HAP-1 (cell line): ENCODE data around the gene BCL11B.
"Not testable (repeated sequence)": the region's sequence is repeated elsewhere in the genome, so short reads cannot be mapped to it uniquely, and the experiment has no call there.

Source experiments
- DNase-seq, 2 experiments: peaks; one replicate each; pipeline ENCODE4 v3.0.0-alpha.2; 2016 to 2020; ENCODE audit warnings: low spot score in 2 of 2
- H3K27me3 ChIP-seq: fragments of 250-450 bp; sonication (Bioruptor Pico); 2 replicates; pipeline ENCODE4 v1.5.1; 2020; ENCODE audit warnings: low read depth, mild to moderate bottlenecking, moderate library complexity
- H3K36me3 ChIP-seq: fragments of 250-450 bp; sonication (Bioruptor Pico); replicated peaks from 2 replicates; pipeline ENCODE4 v1.5.1; 2020; ENCODE audit warnings: mild to moderate bottlenecking
- H3K4me1 ChIP-seq: fragments of 250-450 bp; sonication (Bioruptor Pico); 2 replicates; pipeline ENCODE4 v1.5.1; 2020; ENCODE audit warnings: mild to moderate bottlenecking
- H3K4me3 ChIP-seq: fragments of 250-450 bp; sonication (Bioruptor Pico); 2 replicates; pipeline ENCODE4 v1.5.1; 2020; ENCODE audit warnings: mild to moderate bottlenecking, moderate library complexity
- H3K9me3 ChIP-seq: fragments of 250-450 bp; sonication (Bioruptor Pico); 2 replicates; pipeline ENCODE4 v1.5.1; 2020; ENCODE audit warnings: mild to moderate bottlenecking, moderate library complexity
- in situ Hi-C: fragments of 300-500 bp; cut with MboI; formaldehyde crosslinking; loops from 3 replicates; pipeline ENCODE4 v1.14.3; 2020; ENCODE audit warnings: low sequenced_read_pairs, inconsistent platforms, mixed read lengths

BCL11B gene

GRCh38 chr14:99231161-99231849, 40.7 kb downstream of the BCL11B start:
- no peaks in the 10 kb centered on the region for H3K36me3 ChIP-seq
- no peaks in the 10 kb centered on the region for H3K27me3 ChIP-seq
- in situ Hi-C loops, result no loop called here
- H3K9me3 ChIP-seq, result no peaks in the 10 kb centered on the region; the same call in 1 of the 2 replicates
- no peak for DNase-seq
- H3K4me3 ChIP-seq, result no peak overlapping the region
- H3K4me1 ChIP-seq, result no peaks in the 10 kb centered on the region

- DNase-seq, result no peak
- Histone ChIP-seq H3K4me1 (no peaks in the 10 kb centered on the region), H3K4me3 (no peak overlapping the region), H3K27me3 (no peaks in the 10 kb centered on the region), H3K9me3 (no peaks in the 10 kb centered on the region; the same call in 1 of the 2 replicates), H3K36me3 (no peaks in the 10 kb centered on the region)
- in situ Hi-C loops, result no loop called here
These were observed 41.5 kb downstream of the BCL11B start for GRCh38 chr14:99230208-99231151.

GRCh38 chr14:99229654-99230207, 42.3 kb downstream of the BCL11B start:
- no peaks in the 10 kb centered on the region for H3K36me3 ChIP-seq
- no peaks in the 10 kb centered on the region for H3K27me3 ChIP-seq
- in situ Hi-C loops, result no loop called here
- H3K4me3 ChIP-seq, result no peak overlapping the region
- no peaks in the 10 kb centered on the region for H3K4me1 ChIP-seq
- no peaks in the 10 kb centered on the region; the same call in 1 of the 2 replicates for H3K9me3 ChIP-seq
- DNase-seq, result no peak

- in situ Hi-C loops, H3K36me3 ChIP-seq, H3K4me1 ChIP-seq: not testable (repeated sequence)
These were observed 43.2 kb downstream of the BCL11B start for GRCh38 chr14:99228760-99229159.

GRCh38 chr14:99226687-99227086, 45.3 kb downstream of the BCL11B start:
- Histone ChIP-seq H3K4me3 (no peak overlapping the region), H3K4me1 (no peaks in the 10 kb centered on the region), H3K36me3 (no peaks in the 10 kb centered on the region), H3K27me3 (no peaks in the 10 kb centered on the region), H3K9me3 (no peaks in the 10 kb centered on the region)
- no peak for DNase-seq
- in situ Hi-C loops, result no loop called here

More at GRCh38 chr14:99228760-99229159, 43.2 kb downstream of the BCL11B start:
- not testable (repeated sequence) for H3K9me3 ChIP-seq, H3K4me3 ChIP-seq, DNase-seq, H3K27me3 ChIP-seq

GRCh38 chr14:99225436-99226203, 46.4 kb downstream of the BCL11B start:
- H3K4me1 ChIP-seq, result no peaks in the 10 kb centered on the region
- no peak overlapping the region for H3K4me3 ChIP-seq
- H3K36me3 ChIP-seq, result no peaks in the 10 kb centered on the region
- H3K27me3 ChIP-seq, result no peaks in the 10 kb centered on the region
- DNase-seq, result no peak
- in situ Hi-C loops, result no loop called here
- H3K9me3 ChIP-seq, result no peaks in the 10 kb centered on the region

GRCh38 chr14:99224948-99225347, 47.0 kb downstream of the BCL11B start:
- no peaks in the 10 kb centered on the region for H3K27me3 ChIP-seq
- in situ Hi-C loops, result no loop called here
- H3K36me3 ChIP-seq, result no peaks in the 10 kb centered on the region

GRCh38 chr14:99224116-99224910, 47.7 kb downstream of the BCL11B start:
- Histone ChIP-seq H3K9me3 (no peaks in the 10 kb centered on the region), H3K4me3 (no peak overlapping the region), H3K27me3 (no peaks in the 10 kb centered on the region), H3K4me1 (no peaks in the 10 kb centered on the region), H3K36me3 (no peaks in the 10 kb centered on the region)
- DNase-seq, result no peak
- in situ Hi-C loops, result no loop called here

More at GRCh38 chr14:99224948-99225347, 47.0 kb downstream of the BCL11B start:
- no peak overlapping the region for H3K4me3 ChIP-seq
- DNase-seq, result no peak
- H3K9me3 ChIP-seq, result no peaks in the 10 kb centered on the region
- H3K4me1 ChIP-seq, result no peaks in the 10 kb centered on the region

GRCh38 chr14:99221445-99221844, 50.6 kb downstream of the BCL11B start:
- no peaks in the 10 kb centered on the region for H3K36me3 ChIP-seq
- no peaks in the 10 kb centered on the region for H3K9me3 ChIP-seq
- no peaks in the 10 kb centered on the region for H3K4me1 ChIP-seq
- no peak overlapping the region for H3K4me3 ChIP-seq
- in situ Hi-C loops, result no loop called here
- DNase-seq, result no peak
- H3K27me3 ChIP-seq, result no peaks in the 10 kb centered on the region

GRCh38 chr14:99217066-99217955, 54.7 kb downstream of the BCL11B start:
- DNase-seq, result no peak
- Histone ChIP-seq H3K36me3 (no peaks in the 10 kb centered on the region), H3K9me3 (no peaks in the 10 kb centered on the region), H3K27me3 (no peaks in the 10 kb centered on the region), H3K4me3 (no peak overlapping the region), H3K4me1 (no peaks in the 10 kb centered on the region; the same call in 1 of the 2 replicates)
- in situ Hi-C loops, result no loop called here

- no peak for DNase-seq
- in situ Hi-C loops, result no loop called here
- Histone ChIP-seq H3K36me3 (no peaks in the 10 kb centered on the region), H3K4me1 (no peaks in the 10 kb centered on the region; the same call in 1 of the 2 replicates), H3K4me3 (no peak overlapping the region), H3K9me3 (no peaks in the 10 kb centered on the region), H3K27me3 (no peaks in the 10 kb centered on the region)
These were observed 55.8 kb downstream of the BCL11B start for GRCh38 chr14:99216191-99216590.

GRCh38 chr14:99215277-99215676, 56.7 kb downstream of the BCL11B start:
- no peaks in the 10 kb centered on the region for H3K27me3 ChIP-seq
- no peaks in the 10 kb centered on the region for H3K36me3 ChIP-seq
- H3K9me3 ChIP-seq, result no peaks in the 10 kb centered on the region
- DNase-seq, result no peak
- in situ Hi-C loops, result no loop called here
- H3K4me1 ChIP-seq, result no peaks in the 10 kb centered on the region; the same call in 1 of the 2 replicates
- no peak overlapping the region for H3K4me3 ChIP-seq
